IMR-90 (cell line): ENCODE measurements around the gene GPHB5. TPM values are rescaled to one million over a fixed set of nuclear protein-coding genes. Genes with fewer than 3 reads are reported as not detected.

ENCODE experiments used
- ATAC-seq: fragments of 200-7000 bp; cut with Tn5 transposase; 2 replicates; pipeline ENCODE4 v1.9.1; 2020; ENCODE audit warnings: low read depth, mild to moderate bottlenecking, moderate library complexity
- BruUV-seq: library from RNA; stranded (reverse); fragments of 400-500 nt; replicated peaks from 2 replicates; lab custom pipeline; 2021; lab: Mats Ljungman, UMichigan
- CTCF ChIA-PET: fragments of 300-600 bp; formaldehyde crosslinking; extraction: SDS; loops from one replicate; lab custom pipeline; 2021; ENCODE audit warnings: antibody characterized with exemption; lab: Yijun Ruan, JAX
- POLR2A ChIA-PET: fragments of 300-600 bp; sonication (Branson Sonifier 250); formaldehyde crosslinking; loops from one replicate; lab custom pipeline; 2022; ENCODE audit warnings: antibody characterized with exemption; ENCODE audit not compliant: unreplicated experiment; lab: Charles Lee
- DNase-seq: peaks from one replicate; pipeline ENCODE4 v3.0.0; 2013
- H2AFZ ChIP-seq: replicated peaks from 2 replicates; pipeline ENCODE3; 2013; ENCODE audit warnings: low read length, mild to moderate bottlenecking; ENCODE audit not compliant: poor library complexity
- H2AK5ac ChIP-seq: 2 replicates; pipeline ENCODE4 v1.6.1; 2013; ENCODE audit warnings: low read depth, low read length, inconsistent platforms
- H2AK9ac ChIP-seq: replicated peaks from 2 replicates; pipeline ENCODE3; 2013; ENCODE audit warnings: mild to moderate bottlenecking, low read depth, low read length, moderate library complexity; ENCODE audit not compliant: poor library complexity
- H2BK120ac ChIP-seq: 2 replicates; pipeline ENCODE4 v1.6.1; 2013; ENCODE audit warnings: low read depth, low read length, inconsistent platforms
- H2BK15ac ChIP-seq: 3 replicates; pipeline ENCODE4 v1.6.1; 2013; ENCODE audit warnings: low read depth, low read length, inconsistent platforms
- H2BK20ac ChIP-seq: 2 replicates; pipeline ENCODE4 v1.6.1; 2013; ENCODE audit warnings: low read depth, mild to moderate bottlenecking, inconsistent platforms, low read length, moderate library complexity
- H2BK5ac ChIP-seq: 2 replicates; pipeline ENCODE4 v1.6.1; 2013; ENCODE audit warnings: mild to moderate bottlenecking, low read depth, low read length, inconsistent platforms; ENCODE audit not compliant: poor library complexity, severe bottlenecking
- H3K14ac ChIP-seq: replicated peaks from 2 replicates; pipeline ENCODE4 v1.6.1; 2013; ENCODE audit warnings: low read depth, low read length, inconsistent platforms
- H3K18ac ChIP-seq: 2 replicates; pipeline ENCODE4 v1.6.1; 2013; ENCODE audit warnings: low read depth, low read length, control low read depth
- H3K23ac ChIP-seq: 2 replicates; pipeline ENCODE4 v1.6.1; 2013; ENCODE audit warnings: low read depth, low read length, inconsistent platforms
- H3K27ac ChIP-seq: 2 replicates; pipeline ENCODE4 v1.5.1; 2013; ENCODE audit warnings: mild to moderate bottlenecking, control low read depth, low read length; ENCODE audit not compliant: insufficient read depth
- H3K27me3 ChIP-seq: 2 replicates; pipeline ENCODE4 v1.6.1; 2013; ENCODE audit warnings: low read length; ENCODE audit not compliant: control insufficient read depth, insufficient read depth
- H3K36me3 ChIP-seq: 2 replicates; pipeline ENCODE4 v1.6.1; 2013; ENCODE audit warnings: low read length, mixed read lengths; ENCODE audit not compliant: control insufficient read depth, insufficient read depth
- H3K4ac ChIP-seq: 2 replicates; pipeline ENCODE4 v1.6.1; 2013; ENCODE audit warnings: low read depth, low read length, inconsistent platforms
- H3K4me1 ChIP-seq: 2 replicates; pipeline ENCODE4 v1.6.1; 2013; ENCODE audit warnings: low read length, mixed read lengths; ENCODE audit not compliant: control insufficient read depth, insufficient read depth
- H3K4me2 ChIP-seq: 2 replicates; pipeline ENCODE4 v1.6.1; 2013; ENCODE audit warnings: low read depth, mild to moderate bottlenecking, control low read depth, low read length, moderate library complexity
- H3K4me3 ChIP-seq: 2 replicates; pipeline ENCODE4 v1.5.1; 2013; ENCODE audit warnings: low read depth, mild to moderate bottlenecking, control low read depth, low read length, moderate library complexity; ENCODE audit not compliant: insufficient read depth
- H3K56ac ChIP-seq: 2 replicates; pipeline ENCODE4 v1.6.1; 2013; ENCODE audit warnings: low read length, inconsistent platforms; ENCODE audit not compliant: insufficient read depth; ENCODE audit errors: extremely low read depth
- H3K79me1 ChIP-seq, 2 experiments: 2 replicates each; pipeline ENCODE4 v1.6.1; 2013; ENCODE audit warnings: low read length in 2 of 2, inconsistent platforms in 1 of 2, low read depth in 1 of 2
- H3K9ac ChIP-seq: 2 replicates; pipeline ENCODE4 v1.6.1; 2013; ENCODE audit warnings: low read depth, low read length, control low read depth
- H3K9me1 ChIP-seq: 2 replicates; pipeline ENCODE4 v1.6.1; 2013; ENCODE audit warnings: low read length, inconsistent platforms; ENCODE audit not compliant: insufficient read depth
- H3K9me3 ChIP-seq: 2 replicates; pipeline ENCODE4 v1.6.1; 2013; ENCODE audit warnings: low read length; ENCODE audit not compliant: control insufficient read depth, insufficient read depth
- H4K20me1 ChIP-seq: 2 replicates; pipeline ENCODE4 v1.6.1; 2013; ENCODE audit warnings: low read length, inconsistent platforms; ENCODE audit not compliant: insufficient read depth
- H4K5ac ChIP-seq: 2 replicates; pipeline ENCODE4 v1.6.1; 2013; ENCODE audit warnings: mild to moderate bottlenecking, low read depth, low read length, control low read depth
- H4K8ac ChIP-seq, 2 experiments: 2 replicates each; pipeline ENCODE4 v1.6.1; 2013; ENCODE audit warnings: low read depth in 2 of 2, low read length in 2 of 2, control low read depth in 1 of 2, inconsistent platforms in 1 of 2
- H4K91ac ChIP-seq: 2 replicates; pipeline ENCODE4 v1.6.1; 2013; ENCODE audit warnings: low read depth, low read length, inconsistent platforms; ENCODE audit not compliant: insufficient read depth
- BHLHE40 ChIP-seq: fragments of 150-350 bp; IDR thresholded peaks from 2 replicates; pipeline ENCODE4 v1.6.1; 2016; ENCODE audit warnings: mild to moderate bottlenecking, low read depth, low read length
- CHD1 ChIP-seq: IDR thresholded peaks from 2 replicates; pipeline ENCODE4 v1.6.1; 2012; ENCODE audit warnings: low read depth, low read length, improper control_type of control experiment
- MAFK ChIP-seq: IDR thresholded peaks from 2 replicates; pipeline ENCODE4 v1.6.1; 2012; ENCODE audit warnings: low read depth, low read length, improper control_type of control experiment
- MXI1 ChIP-seq: IDR thresholded peaks from 2 replicates; pipeline ENCODE4 v1.6.1; 2012; ENCODE audit warnings: low read depth, mild to moderate bottlenecking, low read length, moderate library complexity, borderline replicate concordance
- RFX5 ChIP-seq: IDR thresholded peaks from 2 replicates; pipeline ENCODE4 v1.8.0; 2012; ENCODE audit warnings: low read depth, mild to moderate bottlenecking, low read length, moderate library complexity
- SMC3 ChIP-seq: fragments of 150-350 bp; IDR thresholded peaks from 2 replicates; pipeline ENCODE4 v1.6.1; 2016; ENCODE audit warnings: low read depth, mild to moderate bottlenecking, antibody characterized with exemption, low read length, moderate library complexity
- WGBS, 2 experiments: methylation state at CpG; one replicate each; pipeline versions ENCODE4 v1.1.5 to v1.1.7; 2013; ENCODE audit warnings: missing lambda C conversion rate in 2 of 2; ENCODE audit not compliant: insufficient read length in 1 of 2; ENCODE audit errors: extremely low coverage in 2 of 2; 5-methylcytosine and 5-hydroxymethylcytosine counted together
- dilution Hi-C: fragments of 300-500 bp; cut with HindIII; formaldehyde crosslinking; loops from one replicate; pipeline ENCODE4 v1.14.3; 2018; ENCODE audit warnings: low sequenced_read_pairs; ENCODE audit not compliant: unreplicated experiment
- in situ Hi-C: fragments of 300-500 bp; cut with MboI; formaldehyde crosslinking; loops from 3 replicates; pipeline ENCODE4 v1.14.3; 2019; ENCODE audit warnings: low sequenced_read_pairs, inconsistent platforms, mixed read lengths
- intact Hi-C: fragments of 100-400 bp; cut with micrococcal nuclease; formaldehyde crosslinking; loops from 2 replicates; pipeline ENCODE4 v1.10.0; 2022
- polyA plus RNA-seq, 3 experiments: library from polyadenylated mRNA; depleted of rRNA; stranded (reverse); fragments of >200 nt; gene quantifications; 2 replicates each; pipeline ENCODE4 v1.2.3, GENCODE V29; 2012; ENCODE audit warnings: low replicate concordance in 1 of 3
- total RNA-seq: library from RNA; depleted of rRNA; stranded (reverse); fragments of >200 nt; gene quantifications from 2 replicates; pipeline ENCODE4 v1.2.3, GENCODE V29; 2012
- TF ChIP-seq, protein P1 (sequence below): conservative IDR thresholded peaks from 2 replicates; pipeline ENCODE4 v1.5.1; 2012; ENCODE audit warnings: mild to moderate bottlenecking, low read depth, low read length, improper control_type of control experiment
- TF ChIP-seq, protein P2 (sequence below): fragments of 150-350 bp; IDR thresholded peaks from 2 replicates; pipeline ENCODE4 v1.6.1; 2016; ENCODE audit warnings: low read depth, mild to moderate bottlenecking, low read length, moderate library complexity, borderline replicate concordance

The GPHB5 gene
- total and polyA plus RNA-seq, 2 of the 4 experiments (the other 2 are of a cell fraction): not detected

DNA sequence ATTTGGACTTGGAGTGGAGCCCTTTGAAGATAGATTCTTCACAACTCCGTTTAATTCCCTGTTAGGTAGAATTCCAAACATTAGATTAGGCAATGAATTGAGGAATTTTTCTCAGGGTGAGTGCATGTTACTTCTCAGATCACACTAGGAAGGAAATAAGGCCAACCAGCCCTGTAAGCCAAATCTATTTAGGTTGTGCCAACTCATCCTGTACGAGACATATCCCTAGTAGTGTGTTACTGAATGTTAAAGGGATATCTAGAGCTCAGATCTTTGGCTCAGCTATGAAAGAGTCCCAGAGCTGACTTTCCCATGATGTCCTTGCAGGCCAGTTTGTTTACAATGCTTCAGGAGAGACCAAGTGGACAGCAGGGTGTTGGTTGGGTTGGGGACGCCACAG is 45.6 kb downstream of the GPHB5 start:
- no peak overlapping the region for H3K4ac ChIP-seq
- H3K27ac ChIP-seq: no peak overlapping the region
- H2BK120ac ChIP-seq: no peak overlapping the region
- H3K9ac ChIP-seq: no peak overlapping the region
- peak; percentile 12 for DNase-seq
- no peaks in the 10 kb centered on the region for H3K9me1 ChIP-seq
- POLR2A ChIA-PET: no interaction called here
- TF ChIP-seq MXI1: no peak
- no peak for TF ChIP-seq SMC3
- TF ChIP-seq, protein P1, sequence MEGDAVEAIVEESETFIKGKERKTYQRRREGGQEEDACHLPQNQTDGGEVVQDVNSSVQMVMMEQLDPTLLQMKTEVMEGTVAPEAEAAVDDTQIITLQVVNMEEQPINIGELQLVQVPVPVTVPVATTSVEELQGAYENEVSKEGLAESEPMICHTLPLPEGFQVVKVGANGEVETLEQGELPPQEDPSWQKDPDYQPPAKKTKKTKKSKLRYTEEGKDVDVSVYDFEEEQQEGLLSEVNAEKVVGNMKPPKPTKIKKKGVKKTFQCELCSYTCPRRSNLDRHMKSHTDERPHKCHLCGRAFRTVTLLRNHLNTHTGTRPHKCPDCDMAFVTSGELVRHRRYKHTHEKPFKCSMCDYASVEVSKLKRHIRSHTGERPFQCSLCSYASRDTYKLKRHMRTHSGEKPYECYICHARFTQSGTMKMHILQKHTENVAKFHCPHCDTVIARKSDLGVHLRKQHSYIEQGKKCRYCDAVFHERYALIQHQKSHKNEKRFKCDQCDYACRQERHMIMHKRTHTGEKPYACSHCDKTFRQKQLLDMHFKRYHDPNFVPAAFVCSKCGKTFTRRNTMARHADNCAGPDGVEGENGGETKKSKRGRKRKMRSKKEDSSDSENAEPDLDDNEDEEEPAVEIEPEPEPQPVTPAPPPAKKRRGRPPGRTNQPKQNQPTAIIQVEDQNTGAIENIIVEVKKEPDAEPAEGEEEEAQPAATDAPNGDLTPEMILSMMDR: no peak
- no peak for TF ChIP-seq CHD1
- TF ChIP-seq MAFK: no peak
- TF ChIP-seq RFX5: no peak
- no peak for TF ChIP-seq BHLHE40
- TF ChIP-seq, protein P2, sequence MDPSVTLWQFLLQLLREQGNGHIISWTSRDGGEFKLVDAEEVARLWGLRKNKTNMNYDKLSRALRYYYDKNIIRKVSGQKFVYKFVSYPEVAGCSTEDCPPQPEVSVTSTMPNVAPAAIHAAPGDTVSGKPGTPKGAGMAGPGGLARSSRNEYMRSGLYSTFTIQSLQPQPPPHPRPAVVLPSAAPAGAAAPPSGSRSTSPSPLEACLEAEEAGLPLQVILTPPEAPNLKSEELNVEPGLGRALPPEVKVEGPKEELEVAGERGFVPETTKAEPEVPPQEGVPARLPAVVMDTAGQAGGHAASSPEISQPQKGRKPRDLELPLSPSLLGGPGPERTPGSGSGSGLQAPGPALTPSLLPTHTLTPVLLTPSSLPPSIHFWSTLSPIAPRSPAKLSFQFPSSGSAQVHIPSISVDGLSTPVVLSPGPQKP: no peak
- H2AFZ ChIP-seq: no peak overlapping the region
- no peak overlapping the region for H2BK5ac ChIP-seq
- ATAC-seq: no peak; the same call in 1 of the 2 replicates
- WGBS, 2 experiments: no CpG with 5 or more reads among the region's 3 CpGs
- H3K36me3 ChIP-seq: no peaks in the 10 kb centered on the region
- no TSS peak for BruUV-seq
- intact Hi-C loops: loop anchor here (10.0 kb wide), 1 partner anchor 1348 kb away; no protein-coding TSS in a partner anchor
- no peak overlapping the region for H3K23ac ChIP-seq
- no peak overlapping the region for H4K5ac ChIP-seq
- no peak overlapping the region for H4K91ac ChIP-seq
- dilution Hi-C loops: no loop called here
- no peaks in the 10 kb centered on the region for H3K79me1 ChIP-seq
- H3K4me1 ChIP-seq: no peaks in the 10 kb centered on the region
- H3K4me3 ChIP-seq: no peak overlapping the region
- no peaks in the 10 kb centered on the region for H3K27me3 ChIP-seq
- no peak overlapping the region for H2BK15ac ChIP-seq
- no peak overlapping the region for H4K8ac ChIP-seq
- H4K20me1 ChIP-seq: no peaks in the 10 kb centered on the region
- no peak overlapping the region for H3K4me2 ChIP-seq
- no peaks in the 10 kb centered on the region for H3K9me3 ChIP-seq
- H2AK5ac ChIP-seq: no peak overlapping the region
- in situ Hi-C loops: loop anchor here (5.0 kb wide), 1 partner anchor 101 kb away; no protein-coding TSS in a partner anchor
- H3K18ac ChIP-seq: no peak overlapping the region
- no peak overlapping the region for H2AK9ac ChIP-seq
- H3K14ac ChIP-seq: no peak overlapping the region
- H3K56ac ChIP-seq: no peak overlapping the region
- CTCF ChIA-PET: no interaction called here
- H2BK20ac ChIP-seq: no peak overlapping the region
